ENCODE data around the gene ENTREP3.
"Not testable (repeated sequence)": the region's sequence is repeated elsewhere in the genome, so short reads cannot be mapped to it uniquely, and the experiment has no call there.

The ENTREP3 gene

GRCh38 chr1:155223047-155223446 lies 32.2 kb downstream of the ENTREP3 start:
- DNase-seq (ENCODE audit: low spot score), result no peak

- DNase-seq (ENCODE audit: low spot score), result not testable (repeated sequence)
These were observed 34.9 kb downstream of the ENTREP3 start for GRCh38 chr1:155220211-155220965.

GRCh38 chr1:155219592-155220031 lies 35.7 kb downstream of the ENTREP3 start:
- DNase-seq (ENCODE audit: low spot score), result no peak

- no peak for DNase-seq (ENCODE audit: low spot score)
These were observed 36.3 kb downstream of the ENTREP3 start for GRCh38 chr1:155218854-155219591.

GRCh38 chr1:155214702-155215101 lies 40.6 kb downstream of the ENTREP3 start:
- not testable (repeated sequence) for DNase-seq (ENCODE audit: low spot score)

GRCh38 chr1:155212051-155212440 lies 43.2 kb downstream of the ENTREP3 start:
- DNase-seq (ENCODE audit: low spot score), result not testable (repeated sequence)

- not testable (repeated sequence) for DNase-seq (ENCODE audit: low spot score)
These were observed 43.8 kb downstream of the ENTREP3 start for GRCh38 chr1:155211381-155212050.

- DNase-seq (ENCODE audit: low spot score), result no peak
These were observed 44.8 kb downstream of the ENTREP3 start for GRCh38 chr1:155210314-155211104.

- DNase-seq (ENCODE audit: low spot score), result no peak
These were observed 46.0 kb downstream of the ENTREP3 start for GRCh38 chr1:155209312-155209721.

- peak; percentile 93 for DNase-seq (ENCODE audit: low spot score)
These were observed 46.6 kb downstream of the ENTREP3 start, which contains the start of gene MTX1 for GRCh38 chr1:155208541-155209311. TSS of gene MTX1 (plus strand) at chr1:155208695. CDS start at chr1:155208805, 110 bp downstream.

GRCh38 chr1:155207806-155208540 lies 47.3 kb downstream of the ENTREP3 start, which contains the start of gene THBS3:
TSS of gene THBS3 (minus strand) at chr1:155207897. CDS start at chr1:155207876, 21 bp downstream.
- DNase-seq (ENCODE audit: low spot score), result peak; percentile 77

- DNase-seq (ENCODE audit: low spot score), result peak; percentile 87
These were observed 48.1 kb downstream of the ENTREP3 start for GRCh38 chr1:155206891-155207805.

- no peak for DNase-seq (ENCODE audit: low spot score)
These were observed 49.2 kb downstream of the ENTREP3 start for GRCh38 chr1:155205969-155206593.

- no peak for DNase-seq (ENCODE audit: low spot score)
These were observed 50.2 kb downstream of the ENTREP3 start for GRCh38 chr1:155205035-155205434.

GRCh38 chr1:155202731-155203515 lies 52.4 kb downstream of the ENTREP3 start:
- DNase-seq (ENCODE audit: low spot score), result no peak

GRCh38 chr1:155202198-155202597 lies 53.1 kb downstream of the ENTREP3 start:
- no peak for DNase-seq (ENCODE audit: low spot score)

GRCh38 chr1:155200920-155201319 lies 54.4 kb downstream of the ENTREP3 start:
- DNase-seq (ENCODE audit: low spot score), result no peak

GRCh38 chr1:155199792-155200191 lies 55.5 kb downstream of the ENTREP3 start:
- DNase-seq (ENCODE audit: low spot score), result no peak
